Stimulated activated CD8-positive, alpha-beta memory T cell treated with anti-CD3 and anti-CD28 coated beads, Interleukin-2, amount 100 ng/mL, for 1 hour (primary cell): ENCODE data around the gene RHAG.

Experiments used
- DNase-seq, 2 donors: peaks; one replicate each; pipeline ENCODE4 v3.0.0-alpha.2; 2020; ENCODE audit warnings: low read depth in 2 of 2

The RHAG gene

GRCh38 chr6:49564552-49564951 is 72.1 kb downstream of the RHAG start:
- no peak for DNase-seq

- no peak for DNase-seq
Measured at GRCh38 chr6:49563006-49563886, 73.4 kb downstream of the RHAG start.

- no peak for DNase-seq
Measured at GRCh38 chr6:49558238-49558637, 78.4 kb downstream of the RHAG start.

- DNase-seq, result no peak
Measured at GRCh38 chr6:49557177-49557576, 79.5 kb downstream of the RHAG start.

GRCh38 chr6:49556429-49556837 is 80.2 kb downstream of the RHAG start:
- DNase-seq, result no peak

GRCh38 chr6:49555951-49556350 is 80.7 kb downstream of the RHAG start:
- DNase-seq, result no peak
